Epithelial cell of esophagus (primary cell): ENCODE data around the gene UST.

Experiments used
- DNase-seq: peaks from one replicate; pipeline ENCODE4 v3.0.0; 2010; ENCODE audit warnings: low read depth
- H3K4me3 ChIP-seq: 2 replicates; pipeline ENCODE4 v1.5.1; 2011; ENCODE audit warnings: mild to moderate bottlenecking, low read length, control low read depth
- TF ChIP-seq, protein P1 (sequence below): IDR thresholded peaks from 2 replicates; pipeline ENCODE4 v1.5.1; 2011; ENCODE audit warnings: low read depth, mild to moderate bottlenecking, low read length, control low read depth, inconsistent platforms; ENCODE audit not compliant: insufficient read depth; ENCODE audit errors: missing control alignments

The UST gene, protein sequence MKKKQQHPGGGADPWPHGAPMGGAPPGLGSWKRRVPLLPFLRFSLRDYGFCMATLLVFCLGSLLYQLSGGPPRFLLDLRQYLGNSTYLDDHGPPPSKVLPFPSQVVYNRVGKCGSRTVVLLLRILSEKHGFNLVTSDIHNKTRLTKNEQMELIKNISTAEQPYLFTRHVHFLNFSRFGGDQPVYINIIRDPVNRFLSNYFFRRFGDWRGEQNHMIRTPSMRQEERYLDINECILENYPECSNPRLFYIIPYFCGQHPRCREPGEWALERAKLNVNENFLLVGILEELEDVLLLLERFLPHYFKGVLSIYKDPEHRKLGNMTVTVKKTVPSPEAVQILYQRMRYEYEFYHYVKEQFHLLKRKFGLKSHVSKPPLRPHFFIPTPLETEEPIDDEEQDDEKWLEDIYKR

GRCh38 chr6:148746363-148747144 is at the start of gene UST:
TSS of gene UST (plus strand) at chr6:148747030. CDS start at chr6:148747431, 401 bp downstream.
- DNase-seq, result peak; percentile 85
- H3K4me3 ChIP-seq, result peak within 1 kb of the TSS; percentile 67
- TF ChIP-seq, protein P1, sequence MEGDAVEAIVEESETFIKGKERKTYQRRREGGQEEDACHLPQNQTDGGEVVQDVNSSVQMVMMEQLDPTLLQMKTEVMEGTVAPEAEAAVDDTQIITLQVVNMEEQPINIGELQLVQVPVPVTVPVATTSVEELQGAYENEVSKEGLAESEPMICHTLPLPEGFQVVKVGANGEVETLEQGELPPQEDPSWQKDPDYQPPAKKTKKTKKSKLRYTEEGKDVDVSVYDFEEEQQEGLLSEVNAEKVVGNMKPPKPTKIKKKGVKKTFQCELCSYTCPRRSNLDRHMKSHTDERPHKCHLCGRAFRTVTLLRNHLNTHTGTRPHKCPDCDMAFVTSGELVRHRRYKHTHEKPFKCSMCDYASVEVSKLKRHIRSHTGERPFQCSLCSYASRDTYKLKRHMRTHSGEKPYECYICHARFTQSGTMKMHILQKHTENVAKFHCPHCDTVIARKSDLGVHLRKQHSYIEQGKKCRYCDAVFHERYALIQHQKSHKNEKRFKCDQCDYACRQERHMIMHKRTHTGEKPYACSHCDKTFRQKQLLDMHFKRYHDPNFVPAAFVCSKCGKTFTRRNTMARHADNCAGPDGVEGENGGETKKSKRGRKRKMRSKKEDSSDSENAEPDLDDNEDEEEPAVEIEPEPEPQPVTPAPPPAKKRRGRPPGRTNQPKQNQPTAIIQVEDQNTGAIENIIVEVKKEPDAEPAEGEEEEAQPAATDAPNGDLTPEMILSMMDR, result peak; percentile 54

DNA sequence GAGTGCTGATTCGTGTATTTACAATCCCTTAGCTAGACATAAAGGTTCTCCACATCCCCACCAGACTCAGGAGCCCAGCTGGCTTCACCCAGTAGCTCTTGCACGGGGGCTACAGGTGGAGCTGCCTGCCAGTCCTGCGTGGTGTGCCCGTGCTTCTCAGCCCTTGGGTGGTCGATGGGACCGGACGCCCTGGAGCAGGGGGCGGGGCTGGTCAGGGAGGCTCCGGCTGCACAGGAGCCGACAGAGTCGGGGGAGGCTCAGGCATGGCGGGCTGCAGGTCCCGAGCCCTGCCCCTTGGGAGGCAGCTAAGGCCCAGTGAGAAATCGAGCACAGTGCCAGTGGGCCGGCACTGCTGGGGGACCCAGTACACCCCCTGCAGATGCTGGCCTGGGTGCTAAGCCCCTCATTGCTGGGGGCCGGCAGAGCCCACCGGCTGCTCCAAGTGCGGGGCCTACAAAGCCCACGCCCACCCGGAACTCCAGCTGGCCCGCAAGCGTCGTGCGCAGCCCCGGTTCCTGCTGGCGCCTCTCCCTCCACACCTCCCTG is 48.9 kb upstream of the UST start:
- H3K4me3 ChIP-seq, result no peak overlapping the region
- no peak for DNase-seq
- TF ChIP-seq, protein P1, result no peak

- no peak overlapping the region for H3K4me3 ChIP-seq
- TF ChIP-seq, protein P1, result no peak
- DNase-seq, result no peak
Observed at GRCh38 chr6:148698671-148699180, 48.1 kb upstream of the UST start.

GRCh38 chr6:148700047-148700715 is 46.6 kb upstream of the UST start:
- H3K4me3 ChIP-seq, result no peak overlapping the region
- DNase-seq, result no peak
- TF ChIP-seq, protein P1, result no peak

DNA sequence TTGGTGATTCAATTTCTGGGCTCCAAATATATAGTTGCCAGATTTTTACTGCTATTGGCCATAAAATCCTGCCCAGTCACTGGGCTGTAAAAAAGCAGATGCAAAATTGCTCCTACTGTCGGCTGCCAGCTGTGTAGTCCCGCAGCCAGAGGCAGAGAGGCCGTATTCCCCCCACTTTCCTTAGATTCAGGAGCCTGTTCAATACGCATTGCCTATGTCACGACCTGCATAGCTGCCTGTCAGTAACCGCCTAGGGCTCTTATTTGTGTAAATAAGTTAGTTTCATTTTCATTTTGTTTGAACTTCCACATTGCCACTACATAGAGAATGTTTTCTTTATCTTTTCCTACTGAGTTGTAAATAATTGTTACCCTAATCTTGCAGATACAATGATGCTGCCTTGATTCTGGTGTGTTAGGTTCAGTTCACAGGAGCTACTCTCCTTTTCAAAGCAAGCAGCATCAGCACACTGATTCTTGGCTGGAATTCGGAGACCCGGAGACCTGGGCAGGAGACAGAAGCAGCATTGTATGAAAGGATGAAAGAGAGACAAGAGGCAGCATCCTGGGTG is 46.0 kb upstream of the UST start:
- DNase-seq, result peak; percentile 47
- TF ChIP-seq, protein P1, result no peak
- peak overlapping the region; percentile 1 for H3K4me3 ChIP-seq

DNA sequence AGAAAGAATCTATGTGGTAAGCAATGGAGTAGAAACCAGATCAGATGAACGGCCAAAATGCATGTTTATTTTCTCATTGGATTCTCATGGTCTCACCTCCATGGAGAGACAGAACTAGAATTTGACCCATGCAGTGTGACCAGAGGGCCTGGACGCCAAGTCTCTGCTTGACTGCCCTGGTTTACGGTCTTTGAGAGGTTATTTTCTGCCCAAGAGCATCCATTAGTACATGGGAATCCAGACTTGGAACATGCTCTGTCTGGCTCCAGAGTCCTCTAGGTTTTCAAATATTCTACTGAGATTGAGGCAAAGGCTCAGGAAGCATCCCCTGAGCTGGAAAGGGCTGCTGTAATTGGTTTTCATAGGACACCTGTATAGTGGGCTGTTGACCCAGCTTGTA is 45.5 kb upstream of the UST start:
- DNase-seq, result no peak
- TF ChIP-seq, protein P1, result no peak

More for the DNA sequence above, 45.5 kb upstream of the UST start:
- H3K4me3 ChIP-seq, result no peak overlapping the region
